Heart left ventricle (tissue), 16 donors: Measurements from ENCODE around the gene GCGR. TPM values are rescaled to one million over a fixed set of nuclear protein-coding genes. Genes with fewer than 3 reads are reported as not detected.

Experiments
- ATAC-seq, 4 donors: fragments of 200-7000 bp; cut with Tn5 transposase; one replicate each; pipeline ENCODE4 v1.9.1; 2020 to 2022; ENCODE audit warnings: moderate library complexity in 4 of 4, mild to moderate bottlenecking in 3 of 4, moderate number of reproducible peaks in 1 of 4
- DNase-seq, 5 donors: peaks; one replicate each; pipeline ENCODE4 v3.0.0-alpha.2; 2020
- H3K27ac ChIP-seq, 12 donors: fragments of 200-600 bp; sonication (generic) in 4 of 12; one replicate each; pipeline versions ENCODE4 v1.5.0 to v1.8.0; 2016 to 2022; ENCODE audit warnings: mild to moderate bottlenecking in 2 of 12
- H3K27me3 ChIP-seq, 9 donors: fragments of 200-600 bp; sonication (generic) in 2 of 9; one replicate each; pipeline versions ENCODE4 v1.5.1 to v1.8.0; 2016 to 2022; ENCODE audit warnings: mild to moderate bottlenecking in 3 of 9
- H3K36me3 ChIP-seq, 9 donors: fragments of 200-600 bp; sonication (generic) in 2 of 9; one replicate each; pipeline versions ENCODE4 v1.5.0 to v1.8.0; 2018 to 2022; ENCODE audit warnings: mild to moderate bottlenecking in 2 of 9
- H3K4me1 ChIP-seq, 12 donors: fragments of 200-600 bp; sonication (generic) in 4 of 12; one replicate each; pipeline versions ENCODE4 v1.5.0 to v1.8.0; 2016 to 2022; ENCODE audit warnings: mild to moderate bottlenecking in 3 of 12
- H3K4me3 ChIP-seq, 12 donors: fragments of 200-600 bp; sonication (generic) in 4 of 12; one replicate each; pipeline versions ENCODE4 v1.5.0 to v1.8.0; 2017 to 2022; ENCODE audit warnings: mild to moderate bottlenecking in 9 of 12, moderate library complexity in 4 of 12
- H3K9me3 ChIP-seq, 12 donors: fragments of 200-600 bp; sonication (generic) in 4 of 12; one replicate each; pipeline versions ENCODE4 v1.5.0 to v1.8.0; 2016 to 2022; ENCODE audit warnings: mild to moderate bottlenecking in 1 of 12
- CTCF ChIP-seq, 12 donors: fragments of 200-600 bp; sonication (generic) in 4 of 12; IDR thresholded peaks; one replicate each; pipeline versions ENCODE4 v1.5.0 to v1.8.0; 2018 to 2022; ENCODE audit warnings: antibody characterized with exemption in 12 of 12, mild to moderate bottlenecking in 5 of 12
- POLR2A ChIP-seq, 2 donors: fragments of 450-650 bp; IDR thresholded peaks; one replicate each; pipeline ENCODE4 v1.6.1; 2017; ENCODE audit warnings: antibody characterized with exemption in 2 of 2, mild to moderate bottlenecking in 2 of 2, moderate library complexity in 2 of 2
- WGBS, 4 donors: extraction: QIAGEN DNeasy Blood & Tissue Kit in 2 of 4; methylation state at CpG; one replicate each; pipeline versions ENCODE4 v1.1.5 to v1.1.7; 2013 to 2018; 5-methylcytosine and 5-hydroxymethylcytosine counted together
- intact Hi-C, 10 donors: fragments of 100-400 bp; cut with DNase I; formaldehyde crosslinking; loops; one replicate each; pipeline versions ENCODE4 v1.11.1 to v1.14.2; 2022
- polyA plus RNA-seq, 2 donors: library from polyadenylated mRNA; stranded (reverse); fragments of 200-250 nt; gene quantifications; one replicate each; pipeline ENCODE4 v1.2.3, GENCODE V29; 2013
- total RNA-seq, 9 donors: library from RNA; depleted of rRNA in 2 of 9; stranded (reverse); fragments of >200 nt in 2 of 9; fragmentation: NEBNext Ultra II Directional in 3 of 9; extraction: Animal tissue kit (Norgen Biotek cat#: 25700) in 3 of 9; gene quantifications; one replicate each; pipeline versions ENCODE4 v1.1.0 to v1.2.4, GENCODE V29; 2016 to 2023
- donor health status: ischemic (EF 13 %, LVEDD 7.1; RV severe dilation, severe dysfunction).
- donor health status: healthy with polysubstance abuse.
- donor health status: DM: no; HTN: yes; CAD: no.
- donor health status: DM: no; HTN: no; CAD: no.
- donor health status: ischemic (EF 25% LVEDD 6.9; RV normal size, moderate dysfunction).
- donor health status: ischemic (EF 25% LVEDD 5.7; RV mildly dilated, moderate dysfunction).
- donor health status: healthy.
- donor health status: DM: yes; HTN: yes; CAD: no.
- donor health status: ischemic (EF 35%, LVEDD 5.7; RV mildly dilated, moderate dysfunction).
- donor health status: nonischemic (EF 11% LVEDD 7.7; RV severe dilation, severe dysfunction).
- donor health status: DM: yes; HTN: yes; CAD: no.
- donor health status: PGD.
- donor health status: ischemic (EF 29% LVEDD 5.4; RV normal size, mild dysfunction).
- donor health status: nonischemic (EF 23%, LVEDD 6.1; RV moderate dilation, normal function).

Gene GCGR
- total and polyA plus RNA-seq, 11 donors = not detected

- peaks cover 0 to 21% (median 1%) of the 10 kb centered on the region in 12 donors for H3K4me1 ChIP-seq
- no peak overlapping the region for H3K27ac ChIP-seq
- WGBS, 4 donors = 52 to 65% (median 58%) methylated on average over 17 to 18 of the region's 18 CpGs
- no peaks in the 10 kb centered on the region for H3K9me3 ChIP-seq
- peaks cover 21 to 70% (median 57%) of the 10 kb centered on the region in 9 donors for H3K27me3 ChIP-seq
- intact Hi-C loops = no loop called here
- no peak for ATAC-seq
- H3K36me3 ChIP-seq = no peaks in the 10 kb centered on the region
- DNase-seq = no peak
- no peak overlapping the region for H3K4me3 ChIP-seq
- TF ChIP-seq POLR2A (IDR thresholded peaks at IDR 0.05) (no peak), CTCF (IDR thresholded peaks at IDR 0.05) (no peak)
These were observed 3.3 kb downstream of the GCGR start for GRCh38 chr17:81807210-81807719.

GRCh38 chr17:81807839-81808238, 3.9 kb downstream of the GCGR start:
- Histone ChIP-seq H3K9me3 (no peaks in the 10 kb centered on the region), H3K36me3 (no peaks in the 10 kb centered on the region), H3K27ac (no peak overlapping the region), H3K27me3 (peaks cover 15 to 66% (median 51%) of the 10 kb centered on the region in 9 donors), H3K4me1 (peaks cover 0 to 21% (median 1%) of the 10 kb centered on the region in 12 donors), H3K4me3 (no peak overlapping the region)
- TF ChIP-seq CTCF (IDR thresholded peaks at IDR 0.05) (no peak), POLR2A (IDR thresholded peaks at IDR 0.05) (no peak)
- ATAC-seq (no peak), DNase-seq (no peak)
- WGBS, 4 donors = 66 to 74% (median 71%) methylated on average over 12 to 13 of the region's 13 CpGs
- intact Hi-C loops = no loop called here

GRCh38 chr17:81808778-81809555, 5.0 kb downstream of the GCGR start:
- peaks cover 0 to 13% (median 1%) of the 10 kb centered on the region in 12 donors for H3K4me1 ChIP-seq
- intact Hi-C loops = no loop called here
- H3K9me3 ChIP-seq = no peaks in the 10 kb centered on the region
- no peaks in the 10 kb centered on the region for H3K36me3 ChIP-seq
- TF ChIP-seq CTCF (IDR thresholded peaks at IDR 0.05) = no peak
- no peak for TF ChIP-seq POLR2A (IDR thresholded peaks at IDR 0.05)
- ATAC-seq (no peak), DNase-seq (no peak)
- no peak overlapping the region for H3K27ac ChIP-seq
- H3K4me3 ChIP-seq = no peak overlapping the region
- WGBS, 4 donors = 70 to 81% (median 75%) methylated on average over 14 to 20 of the region's 20 CpGs
- H3K27me3 ChIP-seq = peaks cover 10 to 62% (median 40%) of the 10 kb centered on the region in 9 donors

- no peak overlapping the region for H3K27ac ChIP-seq
- intact Hi-C loops = no loop called here
- whole genome bisulfite sequencing, 4 donors = 75 to 79% (median 75%) methylated on average over 6 to 7 of the region's 7 CpGs
These were observed 5.6 kb downstream of the GCGR start for GRCh38 chr17:81809556-81809998.

More at GRCh38 chr17:81809556-81809998, 5.6 kb downstream of the GCGR start:
- DNase-seq (no peak), ATAC-seq (no peak)
- TF ChIP-seq POLR2A (IDR thresholded peaks at IDR 0.05) = no peak
- Histone ChIP-seq H3K4me3 (no peak overlapping the region), H3K36me3 (no peaks in the 10 kb centered on the region), H3K9me3 (no peaks in the 10 kb centered on the region), H3K4me1 (peaks cover 0 to 7% (median under 1%) of the 10 kb centered on the region in 12 donors), H3K27me3 (peaks cover 4 to 56% (median 34%) of the 10 kb centered on the region in 9 donors)
